GM19240 (cell line): ENCODE data around the gene PEAR1.

Source experiments
- DNase-seq: peaks from one replicate; pipeline ENCODE4 v3.0.0; 2011; ENCODE audit warnings: low spot score; ENCODE audit not compliant: insufficient read length

The PEAR1 gene

GRCh38 chr1:156860113-156860627 lies 33.3 kb upstream of the PEAR1 start:
- peak; percentile 70 for DNase-seq

DNA sequence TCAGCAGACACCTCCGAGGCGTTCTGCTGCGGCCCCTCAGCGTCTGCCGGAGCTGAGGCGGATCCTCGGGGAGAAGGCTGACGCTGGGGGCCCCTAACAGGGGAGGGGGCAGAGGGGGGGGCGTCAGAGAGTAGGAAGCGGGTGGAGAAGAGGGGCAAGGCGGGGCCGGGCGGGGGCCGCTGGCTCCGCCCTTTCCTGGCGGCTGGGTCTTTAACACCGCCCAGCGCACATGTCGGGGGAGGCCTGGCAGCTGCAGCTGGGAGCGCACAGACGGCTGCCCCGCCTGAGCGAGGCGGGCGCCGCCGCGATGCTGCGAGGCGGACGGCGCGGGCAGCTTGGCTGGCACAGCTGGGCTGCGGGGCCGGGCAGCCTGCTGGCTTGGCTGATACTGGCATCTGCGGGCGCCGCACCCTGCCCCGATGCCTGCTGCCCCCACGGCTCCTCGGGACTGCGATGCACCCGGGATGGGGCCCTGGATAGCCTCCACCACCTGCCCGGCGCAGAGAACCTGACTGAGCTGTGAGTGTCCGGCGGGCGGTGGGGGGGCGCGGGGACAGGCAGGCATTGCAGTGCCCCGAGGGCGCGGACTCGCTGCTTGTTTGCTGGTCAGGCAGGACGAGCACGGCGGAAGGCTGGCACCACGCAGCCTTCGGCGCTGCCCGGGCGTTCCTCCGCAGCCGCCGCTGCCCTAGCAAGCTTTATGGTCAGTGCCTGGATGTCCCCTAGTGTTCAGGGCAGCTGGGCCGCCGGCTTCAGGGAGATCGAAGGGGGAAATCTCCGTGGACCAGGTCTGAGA lies 32.7 kb upstream of the PEAR1 start, which contains the start of gene NTRK1:
Gene NTRK1 (plus strand): TSS at position 238 of the 796 bp plus-strand sequence. CDS start 70 bp downstream, at position 308.
- DNase-seq, result peak; percentile 52

DNA sequence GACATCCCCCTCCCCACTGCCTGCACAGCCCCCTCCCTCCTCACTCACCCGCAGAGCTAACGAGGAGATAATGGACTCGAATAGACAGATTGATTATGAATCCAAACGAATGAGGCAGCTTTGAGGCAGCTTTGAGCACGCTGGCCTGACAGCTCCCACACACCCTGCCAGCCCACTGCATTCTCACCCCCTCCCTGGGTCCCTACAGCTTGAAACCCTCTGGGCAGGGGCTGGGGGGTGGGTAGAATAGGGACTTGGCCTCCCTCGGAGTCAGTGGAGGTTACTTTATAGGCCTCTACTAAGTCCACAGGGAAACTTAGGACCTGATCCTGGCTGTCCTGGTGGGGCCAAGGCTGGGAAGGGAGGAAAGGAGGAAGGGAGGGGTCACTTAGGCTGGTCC lies 30.9 kb upstream of the PEAR1 start:
- no peak for DNase-seq

GRCh38 chr1:156862997-156863599 lies 30.4 kb upstream of the PEAR1 start:
- DNase-seq, result no peak

DNA sequence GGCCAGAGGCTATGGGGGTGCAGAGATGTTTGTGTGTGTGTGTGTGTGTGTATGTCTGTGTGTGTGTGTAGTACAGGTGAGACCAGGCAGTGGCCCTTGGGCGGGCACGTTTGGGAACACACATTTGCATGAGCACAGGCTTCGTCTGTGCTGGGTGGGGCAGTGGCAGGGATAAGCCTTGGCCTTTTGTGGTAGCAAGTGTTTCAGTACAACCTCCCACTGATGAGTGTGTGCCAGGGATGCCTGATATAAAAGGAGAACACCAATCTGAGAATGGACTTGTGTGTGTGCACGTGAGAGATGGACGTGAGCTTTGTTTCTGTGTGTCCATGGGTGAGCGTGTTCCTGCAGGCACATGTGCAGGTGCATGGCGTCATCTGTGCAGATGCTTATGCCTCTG lies 29.9 kb upstream of the PEAR1 start:
- DNase-seq, result no peak

- DNase-seq, result no peak
Observed at GRCh38 chr1:156864796-156865195, 28.7 kb upstream of the PEAR1 start.

DNA sequence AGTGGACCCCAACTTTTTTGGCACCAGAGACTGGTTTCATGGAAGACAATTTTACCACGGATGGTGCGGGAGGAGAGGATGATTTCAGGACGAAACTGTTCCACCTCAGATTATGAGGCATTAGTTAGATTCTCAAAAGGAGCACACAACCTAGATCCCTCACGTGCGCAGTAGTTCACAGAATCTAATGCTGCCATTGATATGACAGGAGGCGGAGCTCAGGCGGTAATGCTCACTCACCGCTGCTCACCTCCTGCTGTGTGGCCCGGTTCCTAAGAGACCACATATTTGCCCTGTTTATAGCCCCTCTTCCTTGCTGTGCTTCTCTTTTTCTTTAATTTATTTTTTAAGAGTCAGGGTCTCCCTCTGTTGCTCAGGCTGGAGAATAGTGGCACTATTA lies 28.3 kb upstream of the PEAR1 start:
- DNase-seq, result no peak

GRCh38 chr1:156865865-156866248 lies 27.7 kb upstream of the PEAR1 start:
- DNase-seq, result no peak

GRCh38 chr1:156866249-156866909 lies 27.1 kb upstream of the PEAR1 start:
- no peak for DNase-seq

GRCh38 chr1:156868341-156868740 lies 25.2 kb upstream of the PEAR1 start:
- no peak for DNase-seq

GRCh38 chr1:156869455-156869854 lies 24.1 kb upstream of the PEAR1 start:
- DNase-seq, result no peak

GRCh38 chr1:156873659-156874058 lies 19.9 kb upstream of the PEAR1 start:
- DNase-seq, result no peak

- no peak for DNase-seq
Observed at GRCh38 chr1:156874142-156874541, 19.4 kb upstream of the PEAR1 start.

GRCh38 chr1:156874572-156875340 lies 18.8 kb upstream of the PEAR1 start:
- DNase-seq, result no peak

- no peak for DNase-seq
Observed at GRCh38 chr1:156875341-156875615, 18.2 kb upstream of the PEAR1 start.

- DNase-seq, result no peak
Observed at GRCh38 chr1:156876281-156876680, 17.2 kb upstream of the PEAR1 start.

DNA sequence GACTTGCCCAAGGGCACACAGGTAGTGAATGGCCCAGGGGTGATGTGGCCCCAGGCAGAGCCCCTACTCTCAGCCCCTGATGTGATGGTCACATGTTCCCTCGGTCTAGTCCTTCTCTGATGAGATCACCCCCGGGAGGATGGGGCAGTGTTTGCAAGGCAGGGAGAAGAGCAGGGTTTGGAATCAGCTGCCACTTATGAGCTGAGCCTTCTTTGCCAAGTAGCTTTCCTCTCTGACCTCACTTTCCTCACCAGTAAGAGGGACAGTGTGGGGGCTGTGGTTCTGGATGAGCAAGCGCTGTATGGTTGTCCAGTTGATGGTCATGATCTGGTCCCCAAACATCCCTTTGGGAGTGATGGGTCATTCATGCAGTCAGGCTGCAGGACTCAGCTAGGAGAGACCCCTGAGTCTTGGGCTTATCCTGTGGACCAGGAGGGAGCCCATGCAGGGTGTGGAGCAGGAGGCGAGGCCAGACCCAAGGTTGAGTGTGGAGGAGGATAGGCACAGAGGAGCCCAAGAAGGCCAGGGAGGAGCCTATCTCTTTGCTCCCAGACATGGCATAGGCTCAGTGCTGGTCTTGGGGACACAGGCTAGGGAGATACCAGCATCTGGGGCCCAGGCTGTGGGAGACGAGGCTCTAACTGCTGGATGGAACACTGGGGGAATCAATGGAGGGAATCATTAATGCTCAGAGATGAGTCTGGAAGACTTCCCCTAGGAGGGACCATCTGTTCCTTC lies 15.9 kb upstream of the PEAR1 start:
- DNase-seq, result no peak

DNA sequence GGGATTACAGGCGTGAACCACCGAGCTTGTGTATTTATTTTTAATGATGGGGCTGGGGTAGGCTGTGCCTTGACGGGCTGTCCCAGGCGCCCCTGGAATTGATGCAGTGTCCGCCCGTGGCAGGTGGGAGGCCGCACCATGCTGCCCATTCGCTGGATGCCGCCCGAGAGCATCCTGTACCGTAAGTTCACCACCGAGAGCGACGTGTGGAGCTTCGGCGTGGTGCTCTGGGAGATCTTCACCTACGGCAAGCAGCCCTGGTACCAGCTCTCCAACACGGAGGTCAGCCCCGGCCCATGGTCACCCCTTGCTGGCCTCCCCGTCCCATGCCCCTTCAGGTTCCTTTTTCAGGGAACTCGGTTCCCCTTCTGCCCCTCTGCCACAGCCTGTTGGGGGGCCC lies 13.6 kb upstream of the PEAR1 start:
- DNase-seq, result no peak

DNA sequence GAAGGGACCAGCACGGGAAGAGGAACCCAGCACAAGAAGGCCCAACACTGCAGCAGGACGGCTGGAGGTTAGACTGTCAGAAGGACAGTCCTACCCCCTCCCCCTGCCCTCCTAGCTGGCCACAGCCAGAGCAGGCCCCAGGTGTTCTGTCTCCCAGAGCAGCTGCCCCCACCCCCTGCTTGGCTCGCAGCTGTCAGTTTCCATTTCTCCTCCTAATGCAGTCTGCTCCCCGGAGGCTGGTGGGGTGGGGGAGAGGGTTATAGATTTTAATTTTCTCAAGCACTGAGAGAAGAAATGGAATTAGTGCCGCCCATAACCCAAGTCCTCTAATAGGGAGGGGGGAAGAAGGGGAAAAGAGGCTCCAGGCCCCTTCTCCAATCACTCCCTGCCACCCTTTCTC lies 13.0 kb upstream of the PEAR1 start:
- no peak for DNase-seq

GRCh38 chr1:156881101-156881500 lies 12.4 kb upstream of the PEAR1 start:
- no peak for DNase-seq

DNA sequence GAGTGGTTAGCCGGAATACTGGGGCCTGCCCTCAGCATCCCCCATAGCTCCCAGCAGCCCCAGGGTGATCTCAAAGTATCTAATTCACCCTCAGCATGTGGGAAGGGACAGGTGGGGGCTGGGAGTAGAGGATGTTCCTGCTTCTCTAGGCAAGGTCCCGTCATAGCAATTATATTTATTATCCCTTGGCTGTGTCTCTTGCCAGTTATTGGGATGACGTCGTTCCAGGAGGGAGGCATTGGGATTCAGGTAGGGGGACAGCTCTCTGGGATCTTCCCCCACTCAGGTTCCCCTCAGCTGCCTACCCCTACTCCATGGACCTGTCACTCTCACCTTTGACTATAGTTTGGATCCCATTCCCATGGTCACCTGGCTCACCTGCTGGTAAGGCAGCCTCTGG lies 11.9 kb upstream of the PEAR1 start:
- DNase-seq, result no peak
